Measurements from ENCODE around the gene SIGLEC11.

DNA sequence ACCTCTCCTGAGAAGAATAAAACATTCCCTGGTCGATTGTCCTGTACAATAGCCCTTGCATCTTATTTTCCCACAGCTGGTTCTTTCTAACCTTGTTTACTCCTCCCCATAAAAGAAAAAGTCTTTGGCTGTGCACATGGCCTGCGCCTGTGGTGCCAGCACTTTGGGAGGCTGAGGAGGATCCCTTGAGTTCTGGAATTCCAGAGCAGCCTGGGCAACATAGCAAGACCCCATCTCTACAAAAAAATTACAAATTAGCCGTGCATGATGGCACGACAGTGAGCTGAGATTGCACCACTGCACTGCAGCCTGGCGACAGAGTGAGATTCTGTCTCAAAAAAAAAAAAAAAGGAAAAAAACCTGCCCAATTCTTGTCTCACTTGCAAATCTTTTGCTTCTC, 24.4 kb downstream of the SIGLEC11 start:
- TF ChIP-seq, protein P1, sequence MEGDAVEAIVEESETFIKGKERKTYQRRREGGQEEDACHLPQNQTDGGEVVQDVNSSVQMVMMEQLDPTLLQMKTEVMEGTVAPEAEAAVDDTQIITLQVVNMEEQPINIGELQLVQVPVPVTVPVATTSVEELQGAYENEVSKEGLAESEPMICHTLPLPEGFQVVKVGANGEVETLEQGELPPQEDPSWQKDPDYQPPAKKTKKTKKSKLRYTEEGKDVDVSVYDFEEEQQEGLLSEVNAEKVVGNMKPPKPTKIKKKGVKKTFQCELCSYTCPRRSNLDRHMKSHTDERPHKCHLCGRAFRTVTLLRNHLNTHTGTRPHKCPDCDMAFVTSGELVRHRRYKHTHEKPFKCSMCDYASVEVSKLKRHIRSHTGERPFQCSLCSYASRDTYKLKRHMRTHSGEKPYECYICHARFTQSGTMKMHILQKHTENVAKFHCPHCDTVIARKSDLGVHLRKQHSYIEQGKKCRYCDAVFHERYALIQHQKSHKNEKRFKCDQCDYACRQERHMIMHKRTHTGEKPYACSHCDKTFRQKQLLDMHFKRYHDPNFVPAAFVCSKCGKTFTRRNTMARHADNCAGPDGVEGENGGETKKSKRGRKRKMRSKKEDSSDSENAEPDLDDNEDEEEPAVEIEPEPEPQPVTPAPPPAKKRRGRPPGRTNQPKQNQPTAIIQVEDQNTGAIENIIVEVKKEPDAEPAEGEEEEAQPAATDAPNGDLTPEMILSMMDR (IDR thresholded peaks at IDR 0.05) = no peak
- no peak for TF ChIP-seq POLR2A (IDR thresholded peaks at IDR 0.05)

Data from heart left ventricle (tissue), 13 donors.